Bronchial epithelial cell (primary cell): Measurements from ENCODE around the gene TOMM7. TPM values are rescaled to one million over a fixed set of nuclear protein-coding genes. Genes with fewer than 3 reads are reported as not detected.

Experiments
- DNase-seq: peaks from one replicate; pipeline ENCODE4 v3.0.0-alpha.2; 2010; ENCODE audit warnings: low read depth
- FAIRE-seq: peaks from 2 replicates; lab custom pipeline; 2011; peaks lifted over from hg19 to GRCh38; lab: Jason Lieb, UNC
- H3K27me3 ChIP-seq: 2 replicates; pipeline ENCODE4 v1.5.1; 2011; ENCODE audit warnings: low read length; ENCODE audit not compliant: control insufficient read depth, insufficient read depth
- H3K36me3 ChIP-seq: 2 replicates; pipeline ENCODE4 v1.5.1; 2011; ENCODE audit warnings: low read length; ENCODE audit not compliant: control insufficient read depth, insufficient read depth
- H3K4me3 ChIP-seq: 2 replicates; pipeline ENCODE4 v1.5.1; 2011; ENCODE audit warnings: mild to moderate bottlenecking, low read depth, low read length, control low read depth
- total RNA-seq: library from RNA; depleted of rRNA; stranded (reverse); fragments of >200 nt; gene quantifications from 2 replicates; pipeline ENCODE4 v1.2.1, GENCODE V29; 2014
- TF ChIP-seq, protein P1 (sequence below): IDR thresholded peaks from 2 replicates; pipeline ENCODE4 v1.5.1; 2011; ENCODE audit warnings: mild to moderate bottlenecking, moderate library complexity, low read length, control low read depth, inconsistent platforms; ENCODE audit not compliant: insufficient read depth, severe bottlenecking

The TOMM7 gene
- total RNA-seq, 1 donor from 2014 or later, result 233 TPM

DNA sequence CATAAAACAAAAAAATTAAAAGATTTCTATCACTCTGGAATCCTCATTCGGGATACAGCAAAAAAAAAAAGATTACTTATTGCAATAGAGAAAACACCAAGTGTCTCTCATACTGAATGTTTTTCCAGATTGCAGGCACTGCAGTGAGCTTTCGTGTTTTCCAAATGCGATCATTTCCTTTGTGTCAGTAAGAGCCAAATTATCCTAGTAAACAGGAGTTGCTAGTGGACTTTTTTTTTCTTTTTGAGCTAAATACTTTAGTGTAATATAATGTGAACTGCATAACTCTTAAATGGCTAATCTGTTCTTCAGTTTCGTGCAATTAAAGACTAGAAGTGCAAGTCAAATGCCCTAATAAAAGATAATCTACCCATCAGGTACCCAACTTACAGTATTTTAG is 44.4 kb upstream of the TOMM7 start:
- FAIRE-seq (no peak), DNase-seq (no peak)
- Histone ChIP-seq H3K27me3 (no peaks in the 10 kb centered on the region), H3K36me3 (no peaks in the 10 kb centered on the region), H3K4me3 (no peak overlapping the region)
- TF ChIP-seq, protein P1, sequence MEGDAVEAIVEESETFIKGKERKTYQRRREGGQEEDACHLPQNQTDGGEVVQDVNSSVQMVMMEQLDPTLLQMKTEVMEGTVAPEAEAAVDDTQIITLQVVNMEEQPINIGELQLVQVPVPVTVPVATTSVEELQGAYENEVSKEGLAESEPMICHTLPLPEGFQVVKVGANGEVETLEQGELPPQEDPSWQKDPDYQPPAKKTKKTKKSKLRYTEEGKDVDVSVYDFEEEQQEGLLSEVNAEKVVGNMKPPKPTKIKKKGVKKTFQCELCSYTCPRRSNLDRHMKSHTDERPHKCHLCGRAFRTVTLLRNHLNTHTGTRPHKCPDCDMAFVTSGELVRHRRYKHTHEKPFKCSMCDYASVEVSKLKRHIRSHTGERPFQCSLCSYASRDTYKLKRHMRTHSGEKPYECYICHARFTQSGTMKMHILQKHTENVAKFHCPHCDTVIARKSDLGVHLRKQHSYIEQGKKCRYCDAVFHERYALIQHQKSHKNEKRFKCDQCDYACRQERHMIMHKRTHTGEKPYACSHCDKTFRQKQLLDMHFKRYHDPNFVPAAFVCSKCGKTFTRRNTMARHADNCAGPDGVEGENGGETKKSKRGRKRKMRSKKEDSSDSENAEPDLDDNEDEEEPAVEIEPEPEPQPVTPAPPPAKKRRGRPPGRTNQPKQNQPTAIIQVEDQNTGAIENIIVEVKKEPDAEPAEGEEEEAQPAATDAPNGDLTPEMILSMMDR, result no peak

DNA sequence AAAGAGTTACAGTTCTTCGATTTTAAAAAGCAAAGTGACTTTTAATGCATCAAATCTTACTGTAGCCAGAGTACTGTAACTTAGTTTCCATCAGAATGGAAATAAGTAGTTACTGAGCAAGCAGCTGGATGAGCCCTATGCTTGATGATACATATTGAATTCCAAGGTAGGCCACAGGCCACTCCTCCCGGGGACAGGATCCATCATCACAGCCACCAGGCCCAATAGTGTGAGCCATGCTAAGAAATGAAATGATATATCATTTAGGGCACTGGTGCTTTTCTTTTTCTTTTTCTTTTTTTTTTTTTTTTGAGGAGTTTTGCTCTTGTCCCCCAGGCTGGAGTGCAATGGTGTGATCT is 42.9 kb upstream of the TOMM7 start:
- DNase-seq (no peak), FAIRE-seq (no peak)
- H3K36me3 ChIP-seq, result no peaks in the 10 kb centered on the region
- H3K27me3 ChIP-seq, result no peaks in the 10 kb centered on the region
- TF ChIP-seq, protein P1, result no peak
- H3K4me3 ChIP-seq, result no peak overlapping the region

DNA sequence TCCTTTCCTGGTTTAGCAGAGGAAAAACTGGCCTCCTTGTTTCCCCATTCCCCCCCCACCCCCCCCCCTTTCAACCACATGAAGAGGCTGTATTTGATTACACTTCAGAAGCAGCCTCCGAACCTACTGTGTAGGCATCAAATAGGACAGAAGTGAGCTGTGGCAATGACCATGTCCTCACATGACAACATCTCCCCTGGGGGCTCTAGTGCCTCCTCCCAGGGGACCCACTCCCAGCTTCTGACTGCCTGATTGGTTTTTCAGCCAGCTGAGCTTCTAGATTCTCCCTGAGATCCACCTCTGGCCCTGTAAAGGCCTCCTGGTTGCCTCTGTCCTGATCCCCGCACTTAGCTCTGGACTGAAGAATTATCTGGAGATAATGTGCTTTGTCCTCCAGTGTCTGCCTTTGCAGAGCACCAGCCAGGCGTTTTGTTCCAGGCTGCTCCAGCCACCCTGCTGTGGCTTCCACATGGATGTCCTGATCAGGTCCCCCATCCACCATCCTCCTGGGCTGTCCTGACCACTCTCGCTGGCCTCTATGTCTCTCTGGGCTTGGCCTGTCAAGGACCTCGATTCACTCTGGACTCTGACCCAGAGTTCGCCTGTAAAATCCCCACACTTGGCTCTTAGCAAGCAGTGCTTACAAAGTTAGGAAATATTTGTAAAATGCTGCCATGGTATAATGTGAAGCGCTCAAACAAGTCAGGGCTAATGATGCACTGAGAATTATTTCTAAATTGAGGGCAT is 42.4 kb upstream of the TOMM7 start:
- no peak for DNase-seq
- H3K4me3 ChIP-seq, result no peak overlapping the region
- no peaks in the 10 kb centered on the region for H3K36me3 ChIP-seq
- TF ChIP-seq, protein P1, result no peak
- no peak for FAIRE-seq
- H3K27me3 ChIP-seq, result no peaks in the 10 kb centered on the region

DNA sequence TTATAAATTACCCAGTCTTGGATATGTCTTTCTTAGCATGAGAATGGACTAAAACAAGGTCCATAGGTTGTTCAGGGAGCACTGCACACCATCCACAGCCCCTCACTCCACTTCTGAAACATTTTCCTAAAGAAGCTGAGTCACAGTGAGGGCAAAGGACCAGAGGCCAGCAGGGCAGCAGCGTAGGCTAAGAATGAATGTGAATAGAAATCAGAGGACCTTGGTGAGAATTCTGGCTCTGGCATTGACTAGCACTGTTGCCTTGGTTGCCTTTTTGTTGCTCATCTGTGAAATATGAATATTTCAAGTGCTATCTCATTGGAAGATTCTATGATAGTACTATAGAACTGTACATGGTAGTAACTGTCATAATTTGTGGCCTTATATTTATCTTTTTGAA is 41.7 kb upstream of the TOMM7 start:
- H3K36me3 ChIP-seq, result no peaks in the 10 kb centered on the region
- H3K27me3 ChIP-seq, result no peaks in the 10 kb centered on the region
- FAIRE-seq, result no peak
- DNase-seq, result no peak
- TF ChIP-seq, protein P1, result no peak
- H3K4me3 ChIP-seq, result no peak overlapping the region

DNA sequence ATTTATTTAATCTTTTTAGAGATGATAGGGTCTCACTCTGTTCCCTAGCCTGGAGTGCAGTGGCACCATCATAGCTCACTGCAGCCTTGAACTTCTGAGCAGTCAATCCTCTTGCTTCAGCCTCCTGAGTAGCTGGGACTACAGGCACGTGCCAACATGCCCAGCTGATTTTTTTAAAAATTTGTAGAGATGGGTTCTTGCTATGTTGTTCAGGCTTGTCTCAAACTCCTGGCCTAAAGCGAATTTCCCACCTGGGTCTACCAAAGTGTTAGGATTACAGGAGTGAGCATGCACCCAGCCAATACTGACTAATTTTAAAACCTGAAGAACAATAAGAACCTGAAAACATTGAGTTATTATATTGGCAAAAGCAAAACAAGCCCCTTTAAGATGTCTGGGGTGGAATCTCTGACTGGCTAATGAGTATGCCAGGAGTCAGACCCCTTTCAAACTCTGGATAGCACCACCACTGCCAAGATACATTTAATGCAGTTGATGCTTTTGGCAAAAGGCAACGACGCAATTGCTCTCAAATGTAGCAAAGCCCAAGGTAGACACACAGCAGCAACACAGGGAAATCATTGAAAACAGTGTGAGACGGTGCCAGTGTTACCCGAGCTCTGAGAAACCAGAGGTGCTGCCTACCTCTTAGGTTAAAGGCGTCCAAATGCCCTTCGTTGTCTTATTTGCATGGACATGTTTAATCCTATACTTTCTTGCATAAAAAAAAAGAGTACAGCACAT is 40.7 kb upstream of the TOMM7 start:
- TF ChIP-seq, protein P1, result no peak
- FAIRE-seq, result no peak

DNA sequence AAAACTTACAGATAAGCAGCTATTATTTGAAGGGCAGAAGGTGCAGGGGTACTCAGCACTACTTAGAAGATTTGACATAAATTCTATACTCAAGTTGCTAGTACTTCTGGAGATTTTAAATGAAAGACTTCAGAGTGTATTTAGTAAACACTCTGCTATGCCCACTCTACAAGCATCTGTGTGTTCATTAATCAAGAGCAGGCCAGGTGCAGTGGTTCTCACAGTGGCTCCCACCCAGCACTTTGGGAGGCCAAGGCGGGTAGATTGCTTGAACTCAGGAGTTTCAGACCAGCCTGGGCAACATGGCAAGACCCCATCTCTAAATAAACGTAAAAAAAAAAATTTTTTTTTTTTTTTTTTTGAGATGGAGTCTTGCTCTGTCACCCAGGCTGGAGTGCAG is 38.9 kb upstream of the TOMM7 start:
- no peak overlapping the region for H3K4me3 ChIP-seq
- H3K27me3 ChIP-seq, result no peaks in the 10 kb centered on the region
- DNase-seq (no peak), FAIRE-seq (no peak)
- TF ChIP-seq, protein P1, result no peak
- no peaks in the 10 kb centered on the region for H3K36me3 ChIP-seq

More for the DNA sequence above, 40.7 kb upstream of the TOMM7 start:
- Histone ChIP-seq H3K36me3 (no peaks in the 10 kb centered on the region), H3K27me3 (no peaks in the 10 kb centered on the region), H3K4me3 (no peak overlapping the region)
- peak; percentile 71 for DNase-seq
